CD14-positive monocyte (primary cell): ENCODE measurements around the gene ITPRIP. TPM values are rescaled to one million over a fixed set of nuclear protein-coding genes. Genes with fewer than 3 reads are reported as not detected.

Experiments used
- DNase-seq, 3 donors: peaks; one replicate each; pipeline ENCODE4 v3.0.0-alpha.2; 2011 to 2022
- H2AFZ ChIP-seq: 2 replicates; pipeline ENCODE4 v1.6.0; 2012; ENCODE audit warnings: mild to moderate bottlenecking, low read depth, low read length, inconsistent platforms; ENCODE audit not compliant: insufficient read depth, poor library complexity, severe bottlenecking
- H3K27ac ChIP-seq, 2 donors: 1 replicate in 1 of 2; 2 replicates in 1 of 2; pipeline ENCODE4 v1.5.1; 2012 to 2013; ENCODE audit warnings: low read length in 2 of 2, control low read depth in 1 of 2, inconsistent platforms in 1 of 2, low read depth in 1 of 2, mild to moderate bottlenecking in 1 of 2
- H3K27me3 ChIP-seq, 2 donors: one replicate each; pipeline versions ENCODE4 v1.6.0 to v1.6.1; 2011 to 2013; ENCODE audit warnings: low read length in 2 of 2; ENCODE audit not compliant: control insufficient read depth in 2 of 2, insufficient read depth in 2 of 2
- H3K36me3 ChIP-seq, 2 donors: replicated peaks in 1 of 2; 1 replicate in 1 of 2; 2 replicates in 1 of 2; pipeline versions ENCODE4 v1.5.1 to v1.6.1; 2012 to 2013; ENCODE audit warnings: low read length in 2 of 2, control low read depth in 1 of 2, inconsistent platforms in 1 of 2, mild to moderate bottlenecking in 1 of 2; ENCODE audit not compliant: insufficient read depth in 2 of 2, control insufficient read depth in 1 of 2
- H3K4me1 ChIP-seq, 2 donors: 1 replicate in 1 of 2; 2 replicates in 1 of 2; pipeline versions ENCODE4 v1.5.1 to v1.6.1; 2012 to 2013; ENCODE audit warnings: low read length in 2 of 2, control low read depth in 1 of 2, inconsistent platforms in 1 of 2, mild to moderate bottlenecking in 1 of 2, moderate library complexity in 1 of 2; ENCODE audit not compliant: insufficient read depth in 2 of 2, control insufficient read depth in 1 of 2
- H3K4me2 ChIP-seq: replicated peaks from 2 replicates; pipeline ENCODE3; 2012; ENCODE audit warnings: low read length, moderate library complexity, mild to moderate bottlenecking; ENCODE audit not compliant: poor library complexity, severe bottlenecking; ENCODE audit errors: extremely low read depth
- H3K4me3 ChIP-seq, 3 experiments: fragments of 200-600 bp in 1 of 3; sonication (generic) in 1 of 3; replicated peaks in 1 of 3; 1 replicate in 2 of 3; 2 replicates in 1 of 3; pipeline ENCODE4 v1.5.1; 2011 to 2013; ENCODE audit warnings: low read length in 3 of 3, mild to moderate bottlenecking in 3 of 3, control low read depth in 2 of 3, low read depth in 2 of 3, inconsistent platforms in 1 of 3, moderate library complexity in 1 of 3
- H3K79me2 ChIP-seq: 2 replicates; pipeline ENCODE4 v1.6.0; 2012; ENCODE audit warnings: mild to moderate bottlenecking, control low read depth, inconsistent platforms, low read length, moderate library complexity; ENCODE audit not compliant: insufficient read depth
- H3K9ac ChIP-seq: 2 replicates; pipeline ENCODE4 v1.6.0; 2017; ENCODE audit warnings: low read length, mild to moderate bottlenecking; ENCODE audit not compliant: insufficient read depth, poor library complexity, severe bottlenecking
- H3K9me3 ChIP-seq, 2 donors: replicated peaks in 1 of 2; 1 replicate in 1 of 2; 2 replicates in 1 of 2; pipeline versions ENCODE4 v1.5.1 to v1.6.1; 2012 to 2013; ENCODE audit warnings: low read length in 2 of 2, control low read depth in 1 of 2; ENCODE audit not compliant: control insufficient read depth in 1 of 2, insufficient read depth in 1 of 2
- H4K20me1 ChIP-seq: 2 replicates; pipeline ENCODE4 v1.6.0; 2012; ENCODE audit warnings: mild to moderate bottlenecking, low read length, control low read depth, moderate library complexity; ENCODE audit not compliant: insufficient read depth
- H3K27ac Mint-ChIP-seq, 7 donors: one replicate each; pipeline ENCODE4 v1.8.0; 2020; ENCODE audit warnings: mild to moderate bottlenecking in 7 of 7, mixed read lengths in 7 of 7, moderate library complexity in 6 of 7, inconsistent platforms in 2 of 7
- H3K27me3 Mint-ChIP-seq, 3 donors: one replicate each; pipeline ENCODE4 v1.8.0; 2021 to 2022; ENCODE audit warnings: low read depth in 3 of 3, mild to moderate bottlenecking in 3 of 3, mixed read lengths in 3 of 3, moderate library complexity in 3 of 3, inconsistent platforms in 1 of 3
- H3K36me3 Mint-ChIP-seq, 2 donors: one replicate each; pipeline ENCODE4 v1.8.0; 2020; ENCODE audit warnings: mixed read lengths in 2 of 2, inconsistent platforms in 1 of 2, mild to moderate bottlenecking in 1 of 2
- H3K4me1 Mint-ChIP-seq: one replicate; pipeline ENCODE4 v1.8.0; 2020; ENCODE audit warnings: mild to moderate bottlenecking, mixed read lengths
- H3K4me3 Mint-ChIP-seq, 2 donors: one replicate each; pipeline ENCODE4 v1.8.0; 2020; ENCODE audit warnings: mild to moderate bottlenecking in 2 of 2, mixed read lengths in 2 of 2, moderate library complexity in 1 of 2
- H3K9me3 Mint-ChIP-seq, 7 donors: one replicate each; pipeline ENCODE4 v1.8.0; 2020 to 2022; ENCODE audit warnings: mixed read lengths in 7 of 7, mild to moderate bottlenecking in 6 of 7, moderate library complexity in 6 of 7, inconsistent platforms in 2 of 7
- CTCF ChIP-seq: fragments of 200-600 bp; IDR thresholded peaks from one replicate; pipeline ENCODE4 v1.8.0; 2022; ENCODE audit warnings: antibody characterized with exemption, mild to moderate bottlenecking
- WGBS: methylation state at CpG from one replicate; pipeline ENCODE4 v1.1.5; 2013; ENCODE audit warnings: missing lambda C conversion rate; ENCODE audit not compliant: insufficient coverage; 5-methylcytosine and 5-hydroxymethylcytosine counted together
- intact Hi-C, 2 donors: fragments of 100-400 bp; cut with micrococcal nuclease; formaldehyde crosslinking; loops; one replicate each; pipeline versions ENCODE4 v1.15.0 to v1.15.1; 2023
- polyA plus RNA-seq, 3 donors: library from polyadenylated mRNA; depleted of rRNA in 1 of 3; unstranded in 2 of 3; stranded (reverse) in 1 of 3; fragments of 300-500 nt in 2 of 3; fragments of >200 nt in 1 of 3; fragmentation: Illumina TruSeq in 2 of 3; gene quantifications; 1 replicate in 2 of 3; 2 replicates in 1 of 3; pipeline ENCODE4 v1.2.3, GENCODE V29; 2012 to 2021

The ITPRIP gene
- polyA plus RNA-seq, 3 donors: 27.5 to 76.6 (median 35.7) TPM

- Mint-ChIP-seq H3K27ac (no peak overlapping the region), H3K36me3 (peaks cover 0 to under 1% of the 10 kb centered on the region in 2 donors), H3K27me3 (peaks cover 13 to 21% (median 17%) of the 10 kb centered on the region in 3 donors), H3K9me3 (no peaks in the 10 kb centered on the region), H3K4me1 (peaks cover 17% of the 10 kb centered on the region), H3K4me3 (no peak overlapping the region)
- peaks cover 4% of the 10 kb centered on the region for H3K79me2 ChIP-seq
- H3K9ac ChIP-seq: no peak overlapping the region
- H4K20me1 ChIP-seq: no peaks in the 10 kb centered on the region
- no peak for TF ChIP-seq CTCF
- H3K4me3 ChIP-seq: no peak overlapping the region
- intact Hi-C loops: loop anchor here in 1 of 2 donors (5.0 kb wide), 1 partner anchor 41 kb away; the partner anchor contains the start of gene CFAP43
- DNase-seq: no peak
- no peak overlapping the region for H3K27ac ChIP-seq
- no peak overlapping the region for H3K4me2 ChIP-seq
- H3K36me3 ChIP-seq: no peaks in the 10 kb centered on the region
- H2AFZ ChIP-seq: no peak overlapping the region
- H3K4me1 ChIP-seq: peaks cover 16 to 19% of the 10 kb centered on the region in 2 donors
- H3K9me3 ChIP-seq: no peaks in the 10 kb centered on the region
- peaks cover 0 to 13% of the 10 kb centered on the region in 2 donors for H3K27me3 ChIP-seq
- no CpG with 5 or more reads among the region's 1 CpG for WGBS
Measured at GRCh38 chr10:104273286-104273685, 65.0 kb downstream of the ITPRIP start.

- Mint-ChIP-seq H3K4me1 (peaks cover 23% of the 10 kb centered on the region), H3K27me3 (peaks cover under 1% of the 10 kb centered on the region in 3 donors), H3K27ac (peak within 1 kb of the TSS; percentile 90 to 97 (median 93)), H3K4me3 (peak within 1 kb of the TSS; percentile 83 to 89), H3K9me3 (no peaks in the 10 kb centered on the region), H3K36me3 (peaks cover 33 to 38% of the 10 kb centered on the region in 2 donors)
- WGBS: under 1% methylated on average over 48 of the region's 59 CpGs
- Histone ChIP-seq H3K4me2 (peak within 1 kb of the TSS; percentile 83), H3K9me3 (no peaks in the 10 kb centered on the region), H3K4me3 (peak within 1 kb of the TSS; percentile 72 to 84 (median 80)), H3K27ac (peak within 1 kb of the TSS; percentile 80 to 94), H3K36me3 (peaks cover 36 to 41% of the 10 kb centered on the region in 2 donors), H3K9ac (peak within 1 kb of the TSS; percentile 92), H3K27me3 (no peaks in the 10 kb centered on the region), H2AFZ (peak within 1 kb of the TSS; percentile 78), H4K20me1 (peaks cover 23% of the 10 kb centered on the region), H3K4me1 (peaks cover 14 to 22% of the 10 kb centered on the region in 2 donors), H3K79me2 (peaks cover 48% of the 10 kb centered on the region)
- intact Hi-C loops: loop anchor here in 1 of 2 donors (5.0 to 10.0 kb wide), 2 partner anchors 37 to 354 kb away; partner anchors contain the start of genes CFAP43 and STN1
- no peak for TF ChIP-seq CTCF
- peak; percentile 97 to 99 (median 99) for DNase-seq
Measured at GRCh38 chr10:104268713-104269645, 69.3 kb downstream of the ITPRIP start, which contains the start of gene GSTO2. TSS of gene GSTO2 (plus strand) at chr10:104269184. CDS start at chr10:104274916, 5,732 bp downstream.
